ENCODE results near the gene NQO2.

NQO2 gene

DNA sequence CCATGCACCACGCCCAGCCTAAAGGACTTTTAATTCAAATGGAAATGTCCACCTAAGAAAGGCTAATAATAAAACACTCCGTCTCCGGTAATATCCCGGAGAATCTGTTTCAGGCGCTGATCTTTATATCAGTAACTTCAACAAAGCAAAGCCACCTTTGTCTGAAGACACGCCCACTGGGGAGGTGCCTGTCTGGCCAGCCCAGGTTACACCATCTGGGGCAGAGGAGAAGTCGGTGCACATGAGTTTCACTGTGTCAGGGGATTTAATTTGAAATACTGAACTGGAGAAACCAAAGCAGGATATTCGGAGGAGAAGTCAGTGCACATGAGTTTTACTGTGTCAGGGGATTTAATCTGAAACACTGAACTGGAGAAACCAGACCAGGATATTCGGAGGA lies 37.7 kb upstream of the NQO2 start:
- H3K4me3 ChIP-seq (ENCODE audit: control insufficient read depth, low read depth, low read length), result no peak overlapping the region
- TF ChIP-seq, protein P1, sequence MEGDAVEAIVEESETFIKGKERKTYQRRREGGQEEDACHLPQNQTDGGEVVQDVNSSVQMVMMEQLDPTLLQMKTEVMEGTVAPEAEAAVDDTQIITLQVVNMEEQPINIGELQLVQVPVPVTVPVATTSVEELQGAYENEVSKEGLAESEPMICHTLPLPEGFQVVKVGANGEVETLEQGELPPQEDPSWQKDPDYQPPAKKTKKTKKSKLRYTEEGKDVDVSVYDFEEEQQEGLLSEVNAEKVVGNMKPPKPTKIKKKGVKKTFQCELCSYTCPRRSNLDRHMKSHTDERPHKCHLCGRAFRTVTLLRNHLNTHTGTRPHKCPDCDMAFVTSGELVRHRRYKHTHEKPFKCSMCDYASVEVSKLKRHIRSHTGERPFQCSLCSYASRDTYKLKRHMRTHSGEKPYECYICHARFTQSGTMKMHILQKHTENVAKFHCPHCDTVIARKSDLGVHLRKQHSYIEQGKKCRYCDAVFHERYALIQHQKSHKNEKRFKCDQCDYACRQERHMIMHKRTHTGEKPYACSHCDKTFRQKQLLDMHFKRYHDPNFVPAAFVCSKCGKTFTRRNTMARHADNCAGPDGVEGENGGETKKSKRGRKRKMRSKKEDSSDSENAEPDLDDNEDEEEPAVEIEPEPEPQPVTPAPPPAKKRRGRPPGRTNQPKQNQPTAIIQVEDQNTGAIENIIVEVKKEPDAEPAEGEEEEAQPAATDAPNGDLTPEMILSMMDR (IDR thresholded peaks at IDR 0.05; ENCODE audit: control insufficient read depth, insufficient read depth, low read depth, low read length, missing control alignments), result no peak
- no peak for DNase-seq (ENCODE audit: low read depth)

DNA sequence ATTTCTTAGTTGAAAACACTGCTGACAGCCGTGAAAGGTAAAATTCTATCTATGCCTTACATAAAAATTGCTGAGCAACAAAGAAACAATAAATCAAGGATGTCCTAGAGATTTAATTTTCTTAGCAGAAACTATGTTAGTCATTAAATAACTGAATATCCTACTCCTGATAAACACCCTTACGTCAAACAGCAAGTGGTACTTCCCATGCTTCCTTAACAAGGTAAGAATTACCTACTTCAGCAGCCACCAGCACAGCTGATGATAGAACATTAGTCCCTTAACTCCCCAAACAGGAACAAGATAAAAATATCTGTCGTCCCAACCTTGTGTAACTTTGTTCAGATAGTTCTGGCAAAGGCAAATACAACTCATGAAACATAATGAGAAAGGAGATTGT lies 37.1 kb upstream of the NQO2 start:
- H3K4me3 ChIP-seq (ENCODE audit: control insufficient read depth, low read depth, low read length), result no peak overlapping the region
- no peak for DNase-seq (ENCODE audit: low read depth)
- TF ChIP-seq, protein P1 (IDR thresholded peaks at IDR 0.05; ENCODE audit: control insufficient read depth, insufficient read depth, low read depth, low read length, missing control alignments), result no peak

DNA sequence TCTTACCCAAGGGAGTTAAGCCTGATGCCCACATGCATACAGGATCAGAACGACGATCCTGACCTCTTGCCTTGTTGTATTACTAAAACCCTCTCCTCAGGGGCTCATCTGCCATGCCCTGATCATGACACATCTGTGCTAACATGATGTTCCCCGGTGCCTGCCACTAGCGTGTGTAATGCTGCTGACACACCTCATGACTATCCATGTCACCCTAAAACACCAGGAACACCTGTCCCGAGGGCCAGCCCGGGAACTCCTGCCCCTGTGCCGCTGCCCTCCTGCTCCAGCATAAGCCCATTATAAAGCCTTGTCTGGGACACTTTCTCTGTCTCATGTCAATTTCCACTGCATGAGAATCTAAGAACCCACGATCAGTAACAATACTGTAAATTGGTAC lies 35.9 kb upstream of the NQO2 start:
- TF ChIP-seq, protein P1 (IDR thresholded peaks at IDR 0.05; ENCODE audit: control insufficient read depth, insufficient read depth, low read depth, low read length, missing control alignments), result no peak
- DNase-seq (ENCODE audit: low read depth), result no peak
- H3K4me3 ChIP-seq (ENCODE audit: control insufficient read depth, low read depth, low read length), result no peak overlapping the region

DNA sequence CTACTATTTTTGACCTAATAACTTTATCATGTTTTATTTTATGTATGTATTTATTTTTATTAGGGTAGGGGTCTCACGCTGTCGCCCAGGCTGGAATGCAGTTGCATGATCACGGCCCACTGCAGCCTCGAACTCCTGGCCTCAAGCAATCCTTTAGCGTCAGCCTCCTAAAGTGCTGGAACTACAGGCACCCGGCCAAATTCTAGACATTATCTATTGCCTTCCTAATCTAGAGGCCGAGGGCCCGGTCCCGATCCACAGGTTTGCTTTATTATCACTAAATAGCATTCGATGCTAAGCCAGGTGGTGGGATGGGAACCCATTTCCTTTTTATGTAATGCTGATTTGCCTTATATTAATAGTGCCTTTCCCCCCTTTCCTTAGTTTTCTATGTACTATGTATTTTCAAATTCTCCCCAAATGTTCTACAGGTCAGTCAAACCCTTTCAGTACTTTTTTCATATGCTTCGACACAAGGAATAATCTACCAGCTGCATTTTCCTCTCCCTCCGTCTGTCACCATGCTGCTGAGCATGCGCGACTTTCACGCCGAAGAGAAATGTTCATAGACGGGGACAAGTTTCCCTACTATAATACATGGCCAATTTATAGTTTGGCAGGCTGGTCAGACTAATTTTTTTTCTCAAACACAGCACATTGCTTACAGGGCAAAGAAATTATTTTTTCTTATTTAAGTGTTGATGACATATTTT lies 34.7 kb upstream of the NQO2 start:
- H3K4me3 ChIP-seq (ENCODE audit: control insufficient read depth, low read depth, low read length), result no peak overlapping the region
- TF ChIP-seq, protein P1 (IDR thresholded peaks at IDR 0.05; ENCODE audit: control insufficient read depth, insufficient read depth, low read depth, low read length, missing control alignments), result no peak
- DNase-seq (ENCODE audit: low read depth), result no peak

DNA sequence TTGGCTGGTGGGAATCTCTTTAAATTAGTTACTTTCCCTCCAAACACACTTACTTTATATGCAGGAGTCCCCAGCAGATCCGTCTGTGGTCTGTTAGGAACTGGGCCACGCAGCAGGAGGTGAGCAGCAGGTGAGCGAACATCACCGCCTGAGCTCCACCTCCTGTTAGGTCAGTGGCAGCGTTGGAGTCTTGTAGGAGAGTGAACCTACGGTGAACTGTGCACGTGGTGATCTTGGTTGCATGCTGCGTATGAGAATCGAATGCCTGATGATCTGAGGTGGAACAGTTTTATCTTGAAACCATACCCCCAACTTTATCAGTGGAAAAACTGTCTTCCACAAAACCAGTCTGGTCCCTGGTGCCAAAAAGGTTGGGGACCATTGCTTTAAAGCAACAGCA lies 33.3 kb upstream of the NQO2 start:
- no peak for DNase-seq (ENCODE audit: low read depth)
- TF ChIP-seq, protein P1 (IDR thresholded peaks at IDR 0.05; ENCODE audit: control insufficient read depth, insufficient read depth, low read depth, low read length, missing control alignments), result no peak
- no peak overlapping the region for H3K4me3 ChIP-seq (ENCODE audit: control insufficient read depth, low read depth, low read length)

DNA sequence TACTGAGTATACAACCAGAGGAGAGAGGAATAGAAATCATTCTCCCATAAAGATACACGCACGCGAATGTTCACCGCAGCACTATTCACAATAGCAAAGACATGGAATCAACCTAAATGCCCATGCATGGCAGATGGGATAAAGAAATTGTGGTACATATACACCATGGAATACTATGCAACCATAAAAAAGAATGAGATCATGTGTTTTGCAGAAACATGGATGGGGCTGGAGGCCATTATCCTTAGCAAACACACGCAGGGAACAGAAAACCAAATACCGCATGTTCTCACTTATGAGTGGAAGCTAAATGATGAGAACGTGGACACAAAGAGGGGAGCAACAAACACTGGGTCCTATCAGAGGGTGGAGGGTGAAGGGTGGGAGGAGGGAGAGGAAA lies 31.8 kb upstream of the NQO2 start:
- TF ChIP-seq, protein P1 (IDR thresholded peaks at IDR 0.05; ENCODE audit: control insufficient read depth, insufficient read depth, low read depth, low read length, missing control alignments), result no peak
- no peak overlapping the region for H3K4me3 ChIP-seq (ENCODE audit: control insufficient read depth, low read depth, low read length)
- no peak for DNase-seq (ENCODE audit: low read depth)
